NCI-H460 (cell line): Measurements from ENCODE around the gene THUMPD1. TPM values are rescaled to one million over a fixed set of nuclear protein-coding genes. Genes with fewer than 3 reads are reported as not detected.
"Not testable (repeated sequence)": the region's sequence is repeated elsewhere in the genome, so short reads cannot be mapped to it uniquely, and the experiment has no call there.

ENCODE experiments used
- DNase-seq: peaks from one replicate; pipeline ENCODE4 v3.0.0-alpha.2; 2016; ENCODE audit warnings: low read depth; ENCODE audit errors: extremely low read depth
- polyA plus RNA-seq: library from polyadenylated mRNA; depleted of rRNA; stranded (reverse); fragments of >200 nt; gene quantifications from 2 replicates; pipeline ENCODE4 v1.2.3, GENCODE V29; 2014; cell fraction: nucleus; rRNA removed
- total RNA-seq: library from RNA; depleted of rRNA; stranded (reverse); fragments of >200 nt; shearing (Covaris generic); gene quantifications from 2 replicates; pipeline ENCODE4 v1.2.3, GENCODE V29; 2014; rRNA removed

THUMPD1 gene
- 63.6 and 65.1 TPM in 2 replicates for total RNA-seq
- 27.0 and 37.9 TPM in 2 replicates for polyA plus RNA-seq

GRCh38 chr16:20741554-20742285, at the start of gene THUMPD1:
Gene THUMPD1 (minus strand): TSS chr16:20741818. CDS start chr16:20741739, 79 bp downstream.
- peak; percentile 94 for DNase-seq

GRCh38 chr16:20789130-20789529, 47.5 kb upstream of the THUMPD1 start:
- DNase-seq: no peak

- no peak for DNase-seq
These were observed 42.6 kb upstream of the THUMPD1 start for GRCh38 chr16:20784204-20784603.

GRCh38 chr16:20782470-20782869, 40.9 kb upstream of the THUMPD1 start:
- DNase-seq: no peak

- DNase-seq: no peak
These were observed 40.1 kb upstream of the THUMPD1 start for GRCh38 chr16:20781697-20782096.

GRCh38 chr16:20774703-20775362, 33.2 kb upstream of the THUMPD1 start:
- peak; percentile 66 for DNase-seq

GRCh38 chr16:20773679-20774078, 32.1 kb upstream of the THUMPD1 start:
- DNase-seq: no peak

GRCh38 chr16:20768818-20769217, 27.2 kb upstream of the THUMPD1 start:
- DNase-seq: no peak

- DNase-seq: no peak
These were observed 26.5 kb upstream of the THUMPD1 start for GRCh38 chr16:20768121-20768520.

GRCh38 chr16:20767577-20767976, 26.0 kb upstream of the THUMPD1 start:
- DNase-seq: no peak

GRCh38 chr16:20766294-20766693, 24.7 kb upstream of the THUMPD1 start:
- no peak for DNase-seq

GRCh38 chr16:20765732-20766131, 24.1 kb upstream of the THUMPD1 start:
- no peak for DNase-seq

GRCh38 chr16:20764448-20764847, 22.8 kb upstream of the THUMPD1 start:
- not testable (repeated sequence) for DNase-seq

GRCh38 chr16:20763461-20764232, 22.0 kb upstream of the THUMPD1 start, which contains the start of gene ACSM3:
Gene ACSM3 (plus strand): TSS chr16:20764014. CDS start chr16:20770035, 6,021 bp downstream.
- peak; percentile 70 for DNase-seq

- no peak for DNase-seq
These were observed 20.9 kb upstream of the THUMPD1 start for GRCh38 chr16:20762404-20763123.

- DNase-seq: no peak
These were observed 19.6 kb upstream of the THUMPD1 start for GRCh38 chr16:20761175-20761574.

- DNase-seq: no peak
These were observed 18.7 kb upstream of the THUMPD1 start for GRCh38 chr16:20760346-20760745.

GRCh38 chr16:20755799-20756198, 14.2 kb upstream of the THUMPD1 start:
- not testable (repeated sequence) for DNase-seq

- no peak for DNase-seq
These were observed 13.6 kb upstream of the THUMPD1 start for GRCh38 chr16:20755238-20755637.

GRCh38 chr16:20753727-20754126, 12.1 kb upstream of the THUMPD1 start:
- no peak for DNase-seq
